ENCODE data around the gene EML6.

- TF ChIP-seq CTCF (IDR thresholded peaks at IDR 0.05; ENCODE audit: low read depth, low read length): no peak
- no peak for TF ChIP-seq EZH2phosphoT487 (IDR thresholded peaks at IDR 0.05; ENCODE audit: low read depth)
Observed at GRCh38 chr2:54772110-54772509, 48.6 kb downstream of the EML6 start.
